ENCODE data around the gene CPA1. TPM values are rescaled to one million over a fixed set of nuclear protein-coding genes. Genes with fewer than 3 reads are reported as not detected.

The CPA1 gene
- total RNA-seq, 1 experiment from 2014 or later, result not detected

- intact Hi-C loops (cut with micrococcal nuclease; ENCODE audit: unreplicated experiment), result no loop called here
- no peaks in the 10 kb centered on the region for H3K9me2 ChIP-seq (ENCODE audit: insufficient read depth)
- ChIA-PET POLR2A (ENCODE audit: unreplicated experiment) (no interaction called here), CTCF (no interaction called here)
- H3K4me2 ChIP-seq, result no peak overlapping the region
- no peak overlapping the region for H2AFZ ChIP-seq
- H3K27ac ChIP-seq, result no peak overlapping the region
- BruUV-seq (replicated peaks), result no TSS peak
- H3K36me3 ChIP-seq (ENCODE audit: low read depth), result peaks cover 14% of the 10 kb centered on the region; the same call in 1 of the 2 replicates
- DNase-seq, result no peak
- H3K27me3 ChIP-seq (ENCODE audit: insufficient read depth, low read depth), result no peaks in the 10 kb centered on the region
- no peak overlapping the region for H3K4me3 ChIP-seq
- H3K4me1 ChIP-seq (replicated peaks; ENCODE audit: insufficient read depth), result peaks cover 13% of the 10 kb centered on the region
- H3K9me3 ChIP-seq (ENCODE audit: insufficient read depth, low read depth), result no peaks in the 10 kb centered on the region
- no peaks in the 10 kb centered on the region for H4K20me1 ChIP-seq (ENCODE audit: insufficient read depth)
- no peak for TF ChIP-seq CTCF (conservative IDR thresholded peaks at IDR 0.05)
- no peak for TF ChIP-seq EZH2 (IDR thresholded peaks at IDR 0.05; ENCODE audit: low read depth)
- 0 out of 2 replicates have a peak, but pooled peaks cover 3% of the 10 kb centered on the region for H3K79me2 ChIP-seq (ENCODE audit: low read depth)
- H3F3A ChIP-seq (ENCODE audit: insufficient read depth, low read depth), result peaks cover 4% of the 10 kb centered on the region
Observed at GRCh38 chr7:130430841-130431666, 50.8 kb downstream of the CPA1 start.

- H3K9me2 ChIP-seq (ENCODE audit: insufficient read depth), result no peaks in the 10 kb centered on the region
- TF ChIP-seq EZH2 (IDR thresholded peaks at IDR 0.05; ENCODE audit: low read depth) (no peak), CTCF (conservative IDR thresholded peaks at IDR 0.05) (no peak)
- no peak overlapping the region for H3K27ac ChIP-seq
- intact Hi-C loops (cut with micrococcal nuclease; ENCODE audit: unreplicated experiment), result no loop called here
- no peak overlapping the region for H2AFZ ChIP-seq
- no peaks in the 10 kb centered on the region for H4K20me1 ChIP-seq (ENCODE audit: insufficient read depth)
- H3K4me2 ChIP-seq, result no peak overlapping the region
- peaks cover 13% of the 10 kb centered on the region for H3K4me1 ChIP-seq (replicated peaks; ENCODE audit: insufficient read depth)
- H3K79me2 ChIP-seq (ENCODE audit: low read depth), result 0 out of 2 replicates have a peak, but pooled peaks cover 3% of the 10 kb centered on the region
- BruUV-seq (replicated peaks), result no TSS peak
- ChIA-PET CTCF (no interaction called here), POLR2A (ENCODE audit: unreplicated experiment) (no interaction called here)
- no peaks in the 10 kb centered on the region for H3K9me3 ChIP-seq (ENCODE audit: insufficient read depth, low read depth)
- no peaks in the 10 kb centered on the region for H3K36me3 ChIP-seq (ENCODE audit: low read depth)
- H3F3A ChIP-seq (ENCODE audit: insufficient read depth, low read depth), result peaks cover 4% of the 10 kb centered on the region
- no peaks in the 10 kb centered on the region for H3K27me3 ChIP-seq (ENCODE audit: insufficient read depth, low read depth)
- peak in 1 of 2 experiments; percentile 40 for DNase-seq
- no peak overlapping the region for H3K4me3 ChIP-seq
Observed at GRCh38 chr7:130432886-130433285, 52.6 kb downstream of the CPA1 start.

GRCh38 chr7:130433301-130433700 is 53.0 kb downstream of the CPA1 start:
- Histone ChIP-seq H3K4me2 (no peak overlapping the region), H3K4me3 (no peak overlapping the region), H3K4me1 (replicated peaks; ENCODE audit: insufficient read depth) (peaks cover 13% of the 10 kb centered on the region), H3K9me3 (ENCODE audit: insufficient read depth, low read depth) (no peaks in the 10 kb centered on the region), H2AFZ (no peak overlapping the region), H3K79me2 (ENCODE audit: low read depth) (0 out of 2 replicates have a peak, but pooled peaks cover 3% of the 10 kb centered on the region), H3K9me2 (ENCODE audit: insufficient read depth) (no peaks in the 10 kb centered on the region), H3K36me3 (ENCODE audit: low read depth) (no peaks in the 10 kb centered on the region), H3K27ac (no peak overlapping the region), H3F3A (ENCODE audit: insufficient read depth, low read depth) (peaks cover 4% of the 10 kb centered on the region), H3K27me3 (ENCODE audit: insufficient read depth, low read depth) (no peaks in the 10 kb centered on the region), H4K20me1 (ENCODE audit: insufficient read depth) (no peaks in the 10 kb centered on the region)
- POLR2A ChIA-PET (ENCODE audit: unreplicated experiment), result no interaction called here
- no peak for TF ChIP-seq EZH2 (IDR thresholded peaks at IDR 0.05; ENCODE audit: low read depth)
- no peak for TF ChIP-seq CTCF (conservative IDR thresholded peaks at IDR 0.05)
- intact Hi-C loops (cut with micrococcal nuclease; ENCODE audit: unreplicated experiment), result no loop called here
- CTCF ChIA-PET, result no interaction called here
- DNase-seq, result no peak
- BruUV-seq (replicated peaks), result no TSS peak

Measured in PC-9 (cell line).